Measurements from ENCODE around the gene CTNNA2.

GRCh38 chr2:79638410-79638809, 125.6 kb downstream of the CTNNA2 start:
- TF ChIP-seq POLR2A (IDR thresholded peaks at IDR 0.05; ENCODE audit: low read depth, low read length) (no peak), TAF1 (IDR thresholded peaks at IDR 0.05; ENCODE audit: borderline replicate concordance, low read depth, low read length) (no peak)
